GM12865 (cell line): ENCODE data around the gene TNIP3.

Experiments used
- DNase-seq: peaks from one replicate; pipeline ENCODE4 v3.0.0; 2010; ENCODE audit warnings: low read depth
- H3K4me3 ChIP-seq: 2 replicates; pipeline ENCODE4 v1.5.1; 2011; ENCODE audit warnings: mild to moderate bottlenecking, low read depth, low read length, control low read depth
- CTCF ChIP-seq: IDR thresholded peaks from 2 replicates; pipeline ENCODE4 v1.5.1; 2011; ENCODE audit warnings: low read length, control low read depth, low read depth, inconsistent platforms; ENCODE audit not compliant: insufficient read depth; ENCODE audit errors: missing control alignments

TNIP3 gene

GRCh38 chr4:121096191-121096590 is 67.9 kb downstream of the TNIP3 start:
- no peak for TF ChIP-seq CTCF
- no peak for DNase-seq

GRCh38 chr4:121094297-121094966 is 69.7 kb downstream of the TNIP3 start:
- no peak for TF ChIP-seq CTCF
- no peak overlapping the region for H3K4me3 ChIP-seq
- DNase-seq, result no peak

More at GRCh38 chr4:121096191-121096590, 67.9 kb downstream of the TNIP3 start:
- no peak overlapping the region for H3K4me3 ChIP-seq

GRCh38 chr4:121093261-121093660 is 70.9 kb downstream of the TNIP3 start:
- no peak for DNase-seq
- no peak for TF ChIP-seq CTCF
- no peak overlapping the region for H3K4me3 ChIP-seq

GRCh38 chr4:121091941-121092340 is 72.2 kb downstream of the TNIP3 start:
- no peak for TF ChIP-seq CTCF
- DNase-seq, result no peak
- H3K4me3 ChIP-seq, result no peak overlapping the region

GRCh38 chr4:121088867-121089266 is 75.3 kb downstream of the TNIP3 start:
- DNase-seq, result no peak
- TF ChIP-seq CTCF, result no peak
- no peak overlapping the region for H3K4me3 ChIP-seq
